Activated T-cell treated with anti-CD3 and anti-CD28 coated beads, Interleukin-2, amount 50 U/mL, for 4 hours (primary cell): ENCODE results near the gene MAP3K3. TPM values are rescaled to one million over a fixed set of nuclear protein-coding genes. Genes with fewer than 3 reads are reported as not detected.
"Not testable (repeated sequence)": the region's sequence is repeated elsewhere in the genome, so short reads cannot be mapped to it uniquely, and the experiment has no call there.

ENCODE experiments used
- ATAC-seq, 2 donors: fragments of 200-7000 bp; cut with Tn5 transposase; one replicate each; pipeline ENCODE4 v1.10.0; 2021
- DNase-seq: peaks from one replicate; pipeline ENCODE4 v3.0.0-alpha.2; 2020
- H3K27me3 Mint-ChIP-seq: one replicate; pipeline ENCODE4 v1.8.0; 2021; ENCODE audit warnings: low read depth, mixed read lengths
- H3K36me3 Mint-ChIP-seq: one replicate; pipeline ENCODE4 v1.8.0; 2022; ENCODE audit warnings: mixed read lengths; ENCODE audit not compliant: insufficient read depth
- H3K4me1 Mint-ChIP-seq: one replicate; pipeline ENCODE4 v1.8.0; 2021; ENCODE audit warnings: low read depth, mixed read lengths
- H3K4me3 Mint-ChIP-seq: one replicate; pipeline ENCODE4 v1.8.0; 2021; ENCODE audit warnings: mild to moderate bottlenecking, moderate library complexity, mixed read lengths
- H3K9me3 Mint-ChIP-seq: one replicate; pipeline ENCODE4 v1.8.0; 2021; ENCODE audit warnings: mixed read lengths
- total RNA-seq, 3 donors: library from RNA; stranded (reverse); gene quantifications; one replicate each; pipeline ENCODE4 v1.2.1, GENCODE V29; 2021

MAP3K3 gene
- total RNA-seq, 3 donors from 2014 or later, result 17.9 to 21.6 (median 17.9) TPM

DNA sequence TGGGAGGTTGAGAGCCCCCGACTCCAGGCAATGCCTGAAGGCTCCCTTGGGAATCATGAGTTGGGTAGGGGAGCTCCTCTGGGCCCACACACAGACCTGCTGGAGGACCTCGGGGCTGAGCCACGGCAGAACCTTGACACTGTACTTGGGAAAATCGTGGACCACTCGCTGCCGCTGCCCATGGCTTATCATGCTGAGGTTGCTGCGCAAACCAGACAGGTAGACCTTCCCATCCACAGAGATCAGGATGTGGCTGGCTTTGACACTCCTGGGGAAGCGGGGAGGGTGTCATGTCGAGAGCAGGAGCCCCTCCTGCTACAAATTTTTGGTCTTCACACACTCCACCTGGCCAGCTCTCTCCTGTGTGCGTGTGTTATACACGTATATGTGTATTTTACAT lies 84.9 kb downstream of the MAP3K3 start:
- peaks cover 79% of the 10 kb centered on the region for H3K4me1 Mint-ChIP-seq
- H3K27me3 Mint-ChIP-seq, result no peaks in the 10 kb centered on the region
- no peaks in the 10 kb centered on the region for H3K9me3 Mint-ChIP-seq
- peak overlapping the region; percentile 31 for H3K4me3 Mint-ChIP-seq
- DNase-seq (no peak), ATAC-seq (no peak)
- peaks cover 18% of the 10 kb centered on the region for H3K36me3 Mint-ChIP-seq

DNA sequence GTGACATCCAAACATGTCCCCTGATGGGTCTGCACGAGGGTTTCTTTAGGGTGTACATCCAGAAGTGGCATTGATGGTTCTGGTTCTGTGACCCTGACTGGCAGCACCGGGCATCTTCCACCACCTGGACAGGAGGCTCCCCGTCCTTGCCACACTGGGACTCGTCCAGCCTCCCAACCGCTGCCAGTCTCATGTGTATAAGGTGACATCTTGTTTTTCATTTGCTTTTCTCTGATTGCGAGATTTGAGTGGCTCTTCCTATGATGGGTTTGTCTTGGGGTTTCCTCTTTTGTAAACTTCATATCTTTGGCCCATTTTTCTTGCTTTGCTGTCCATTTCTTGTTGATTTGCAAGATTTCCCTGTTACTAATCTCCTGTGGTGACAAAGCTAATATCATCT lies 86.9 kb downstream of the MAP3K3 start:
- ATAC-seq, result no peak

GRCh38 chr17:63714550-63715277 lies 92.5 kb downstream of the MAP3K3 start:
- DNase-seq (no peak), ATAC-seq (no peak)
- H3K9me3 Mint-ChIP-seq, result no peaks in the 10 kb centered on the region
- H3K27me3 Mint-ChIP-seq, result no peaks in the 10 kb centered on the region
- H3K4me1 Mint-ChIP-seq, result peaks cover 10% of the 10 kb centered on the region
- peaks cover 12% of the 10 kb centered on the region for H3K36me3 Mint-ChIP-seq
- H3K4me3 Mint-ChIP-seq, result no peak overlapping the region

More for the DNA sequence above, 86.9 kb downstream of the MAP3K3 start:
- Mint-ChIP-seq H3K9me3 (no peaks in the 10 kb centered on the region), H3K4me1 (peaks cover 59% of the 10 kb centered on the region), H3K36me3 (peaks cover 16% of the 10 kb centered on the region), H3K4me3 (no peak overlapping the region), H3K27me3 (no peaks in the 10 kb centered on the region)
- no peak for DNase-seq

- no peaks in the 10 kb centered on the region for H3K9me3 Mint-ChIP-seq
- ATAC-seq, result no peak
- peaks cover 12% of the 10 kb centered on the region for H3K36me3 Mint-ChIP-seq
- no peaks in the 10 kb centered on the region for H3K27me3 Mint-ChIP-seq
- DNase-seq, result no peak
- no peaks in the 10 kb centered on the region for H3K4me1 Mint-ChIP-seq
- no peak overlapping the region for H3K4me3 Mint-ChIP-seq
These were observed 94.2 kb downstream of the MAP3K3 start for GRCh38 chr17:63716426-63716825.

DNA sequence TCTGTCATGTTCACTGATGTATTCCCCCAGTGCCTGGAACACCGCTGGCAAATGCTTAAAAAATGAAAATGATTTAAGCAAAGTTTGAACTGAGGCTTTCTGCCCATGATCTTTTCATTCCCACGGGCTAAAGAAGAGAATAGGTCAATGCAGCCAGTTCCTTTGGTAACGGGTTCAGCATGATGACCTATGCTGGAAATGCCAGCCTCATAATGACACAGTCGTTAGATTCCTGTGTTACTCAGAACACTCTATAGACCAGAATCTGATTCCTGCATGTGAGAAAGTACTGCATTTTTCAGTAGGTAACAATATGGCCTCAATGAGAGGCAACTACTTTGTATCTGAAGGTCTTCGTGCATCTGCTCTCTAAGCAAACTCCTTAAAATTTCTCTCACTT lies 96.8 kb downstream of the MAP3K3 start:
- DNase-seq (no peak), ATAC-seq (no peak)
- peaks cover 6% of the 10 kb centered on the region for H3K36me3 Mint-ChIP-seq
- H3K27me3 Mint-ChIP-seq, result no peaks in the 10 kb centered on the region
- no peak overlapping the region for H3K4me3 Mint-ChIP-seq
- no peaks in the 10 kb centered on the region for H3K4me1 Mint-ChIP-seq
- H3K9me3 Mint-ChIP-seq, result no peaks in the 10 kb centered on the region

- H3K4me1 Mint-ChIP-seq, DNase-seq, H3K36me3 Mint-ChIP-seq, H3K9me3 Mint-ChIP-seq, H3K4me3 Mint-ChIP-seq, H3K27me3 Mint-ChIP-seq, ATAC-seq: not testable (repeated sequence)
These were observed 98.0 kb downstream of the MAP3K3 start for GRCh38 chr17:63720194-63720593.

DNA sequence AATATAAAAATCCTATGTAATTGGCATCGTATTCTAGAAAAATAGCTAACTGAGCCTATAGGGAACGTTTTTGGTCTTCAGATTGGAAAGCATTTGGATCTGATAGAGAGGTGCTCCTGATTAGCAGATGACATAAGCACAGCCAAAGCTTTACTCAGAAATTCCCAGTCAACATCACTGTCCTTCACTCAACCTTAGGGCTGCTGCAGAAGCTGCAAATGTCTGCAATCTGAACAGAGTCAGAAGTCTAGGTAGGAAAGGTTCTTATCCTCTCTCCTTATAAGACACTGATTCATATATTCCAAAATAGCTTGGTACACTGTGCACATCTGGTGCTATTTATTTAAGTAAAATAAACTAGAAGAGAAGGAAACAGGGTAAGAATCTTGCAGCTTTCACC lies 100.2 kb downstream of the MAP3K3 start:
- H3K9me3 Mint-ChIP-seq, result no peaks in the 10 kb centered on the region
- ATAC-seq (no peak), DNase-seq (no peak)
- H3K4me3 Mint-ChIP-seq, result no peak overlapping the region
- no peaks in the 10 kb centered on the region for H3K27me3 Mint-ChIP-seq
- H3K4me1 Mint-ChIP-seq, result no peaks in the 10 kb centered on the region
- H3K36me3 Mint-ChIP-seq, result peaks cover 11% of the 10 kb centered on the region

DNA sequence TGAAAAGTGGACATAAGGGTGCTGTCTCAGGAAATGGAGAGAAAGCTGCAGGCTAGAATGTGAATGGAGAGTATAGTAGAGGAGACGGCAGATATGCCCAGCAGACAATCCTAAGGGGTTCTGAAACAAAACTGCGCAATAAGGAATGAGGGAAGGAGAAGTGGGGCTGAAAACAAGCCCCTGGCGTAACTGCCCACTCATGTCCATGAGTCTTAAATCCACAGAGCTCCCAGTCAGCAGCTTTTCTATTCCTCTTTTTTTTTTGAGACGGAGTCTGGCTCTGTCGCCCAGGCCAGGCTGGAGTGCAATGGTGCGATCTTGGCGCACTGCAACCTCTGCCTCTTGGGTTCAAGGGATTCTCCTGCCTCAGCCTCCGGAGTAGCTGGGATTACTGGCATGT lies 113.5 kb downstream of the MAP3K3 start:
- Mint-ChIP-seq H3K4me3 (no peak overlapping the region), H3K36me3 (peaks cover 3% of the 10 kb centered on the region), H3K4me1 (peaks cover 14% of the 10 kb centered on the region), H3K27me3 (no peaks in the 10 kb centered on the region), H3K9me3 (no peaks in the 10 kb centered on the region)
- no peak for DNase-seq
- ATAC-seq, result no peak

GRCh38 chr17:63740464-63741142 lies 118.4 kb downstream of the MAP3K3 start:
- DNase-seq, result no peak
- ATAC-seq, result no peak
- peaks cover 3% of the 10 kb centered on the region for H3K36me3 Mint-ChIP-seq
- H3K27me3 Mint-ChIP-seq, result no peaks in the 10 kb centered on the region
- no peaks in the 10 kb centered on the region for H3K9me3 Mint-ChIP-seq
- H3K4me3 Mint-ChIP-seq, result peak overlapping the region; percentile 95
- H3K4me1 Mint-ChIP-seq, result peaks cover 18% of the 10 kb centered on the region

- peak overlapping the region; percentile 95 for H3K4me3 Mint-ChIP-seq
- peaks cover 7% of the 10 kb centered on the region for H3K36me3 Mint-ChIP-seq
- no peak for DNase-seq
- peaks cover 18% of the 10 kb centered on the region for H3K4me1 Mint-ChIP-seq
- no peaks in the 10 kb centered on the region for H3K27me3 Mint-ChIP-seq
- peak in 1 of 2 donors; percentile 0 for ATAC-seq
- H3K9me3 Mint-ChIP-seq, result no peaks in the 10 kb centered on the region
These were observed 118.9 kb downstream of the MAP3K3 start for GRCh38 chr17:63741143-63741407.

GRCh38 chr17:63741408-63742173 lies 119.4 kb downstream of the MAP3K3 start, which contains the start of gene STRADA:
TSS of gene STRADA (minus strand) at chr17:63741799. CDS start at chr17:63728369, 13,430 bp downstream.
- Mint-ChIP-seq H3K9me3 (no peaks in the 10 kb centered on the region), H3K4me3 (peak within 1 kb of the TSS; percentile 95), H3K36me3 (peaks cover 9% of the 10 kb centered on the region), H3K27me3 (no peaks in the 10 kb centered on the region), H3K4me1 (peaks cover 18% of the 10 kb centered on the region)
- peak; percentile 92 to 95 for ATAC-seq
- DNase-seq, result peak; percentile 98

Other genes starting within 250 kb of the MAP3K3 start
- gene CYB561, start 176.1 kb upstream of the MAP3K3 start, total RNA-seq, result 1 to 10 TPM; 6.4 to 9.9 (median 8.8) TPM
- gene ACE, start 145.4 kb upstream of the MAP3K3 start, total RNA-seq, result under 1 TPM; 0.10 to 0.32 (median 0.24) TPM
- gene KCNH6, start 99.1 kb upstream of the MAP3K3 start, total RNA-seq, result not detected
- 10 to 100 TPM; 82.1 to 89.7 (median 86.0) TPM for gene DCAF7, start 71.9 kb upstream of the MAP3K3 start, total RNA-seq
- 10 to 100 TPM; 38.9 to 47.0 (median 40.7) TPM for gene TACO1, start 21.5 kb upstream of the MAP3K3 start, total RNA-seq
- 100 to 1,000 TPM; 119 to 169 (median 146) TPM for gene LIMD2, start 77.7 kb downstream of the MAP3K3 start, total RNA-seq
- gene STRADA, start 119.4 kb downstream of the MAP3K3 start, total RNA-seq, result 10 to 100 TPM; 35.8 to 37.7 (median 35.9) TPM
- 100 to 1,000 TPM in 2 of 3 donors, 10 to 100 TPM in 1; 99.5 to 103 (median 102) TPM for gene CCDC47, start 151.2 kb downstream of the MAP3K3 start, total RNA-seq
- gene DDX42, start 151.8 kb downstream of the MAP3K3 start, total RNA-seq, result 100 to 1,000 TPM in 1 of 3 donors, 10 to 100 TPM in 2; 95.1 to 112 (median 95.3) TPM
- gene PSMC5, start 205.0 kb downstream of the MAP3K3 start, total RNA-seq, result 100 to 1,000 TPM; 272 to 298 (median 280) TPM
- gene FTSJ3, start 205.2 kb downstream of the MAP3K3 start, total RNA-seq, result 100 to 1,000 TPM; 123 to 169 (median 157) TPM
- gene SMARCD2, start 220.3 kb downstream of the MAP3K3 start, total RNA-seq, result 10 to 100 TPM; 81.4 to 87.9 (median 83.8) TPM